ENCODE data around the gene NEUROG3. TPM values are rescaled to one million over a fixed set of nuclear protein-coding genes. Genes with fewer than 3 reads are reported as not detected.

Gene NEUROG3
- total RNA-seq, 2 experiments from 2014 or later: not detected

DNA sequence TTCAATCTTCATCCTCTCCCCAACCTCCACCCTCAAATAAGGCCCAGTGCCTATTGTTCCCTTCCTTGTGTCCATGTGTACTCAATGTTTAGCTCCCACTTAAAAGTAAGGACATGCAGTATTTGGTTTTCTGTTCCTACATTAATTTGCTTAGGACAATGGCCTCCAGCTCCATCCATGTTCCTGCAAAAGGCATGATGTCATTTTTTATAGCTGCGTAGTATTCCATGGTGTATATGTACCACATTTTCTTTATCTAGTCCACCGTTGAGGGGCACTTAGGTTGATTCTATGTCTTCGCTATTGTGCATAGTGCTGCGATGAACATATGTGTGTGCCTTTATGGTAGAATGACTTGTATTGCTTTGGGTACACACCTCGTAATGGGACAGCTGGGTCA lies 7.2 kb upstream of the NEUROG3 start:
- no peak overlapping the region for H3K4me3 Mint-ChIP-seq
- no peaks in the 10 kb centered on the region for H3K36me3 Mint-ChIP-seq
- no peaks in the 10 kb centered on the region for H3K9me3 Mint-ChIP-seq
- intact Hi-C loops (cut with micrococcal nuclease): no loop called here
- no peak for DNase-seq
- H3K4me1 Mint-ChIP-seq (ENCODE audit: low read depth): no peaks in the 10 kb centered on the region
- ChIA-PET POLR2A (no interaction called here), CTCF (interaction anchor here (1.9 kb wide), 1 partner anchor 63 kb away, joined by 4 read pairs; no protein-coding TSS in a partner anchor)
- no peak overlapping the region for H3K27ac Mint-ChIP-seq
- H3K27me3 Mint-ChIP-seq: peaks cover 41% of the 10 kb centered on the region

DNA sequence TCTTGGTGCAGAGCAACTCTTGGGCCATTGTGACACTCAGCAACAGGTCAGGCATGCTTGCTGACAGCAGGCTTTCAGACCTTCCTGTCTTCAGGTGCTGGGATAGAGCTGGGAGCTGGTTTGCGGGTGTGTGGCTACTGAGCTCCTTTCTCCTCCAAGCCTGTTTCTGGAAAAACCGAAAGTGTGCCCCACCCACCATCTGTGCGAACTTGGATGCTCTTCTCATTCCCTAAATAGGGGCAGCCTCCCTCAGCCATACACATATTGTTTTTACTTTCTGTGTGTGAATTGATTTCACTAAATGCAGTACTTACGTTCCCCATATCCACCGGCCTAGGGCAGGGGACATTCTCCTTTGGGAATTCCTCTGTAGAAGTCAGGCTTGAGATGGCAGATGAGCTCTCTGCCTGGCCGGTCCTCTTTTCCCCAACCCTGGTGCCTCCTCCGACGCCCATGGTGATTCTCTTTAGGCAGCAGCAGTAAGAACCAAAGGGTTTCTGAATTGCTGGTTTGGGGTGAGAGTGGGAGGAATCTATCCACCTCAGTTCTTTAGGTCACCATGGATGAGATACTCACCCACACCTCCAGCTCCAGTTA lies 6.3 kb upstream of the NEUROG3 start:
- Mint-ChIP-seq H3K27me3 (peaks cover 48% of the 10 kb centered on the region), H3K36me3 (no peaks in the 10 kb centered on the region), H3K9me3 (no peaks in the 10 kb centered on the region), H3K27ac (no peak overlapping the region), H3K4me1 (ENCODE audit: low read depth) (peaks cover 4% of the 10 kb centered on the region), H3K4me3 (no peak overlapping the region)
- no peak for DNase-seq
- ChIA-PET POLR2A (no interaction called here), CTCF (interaction anchor here (1.9 kb wide), 1 partner anchor 64 kb away, joined by 4 read pairs; no protein-coding TSS in a partner anchor)
- intact Hi-C loops (cut with micrococcal nuclease): no loop called here

GRCh38 chr10:69578508-69578991 lies 5.3 kb upstream of the NEUROG3 start:
- no peaks in the 10 kb centered on the region for H3K36me3 Mint-ChIP-seq
- H3K27me3 Mint-ChIP-seq: peaks cover 58% of the 10 kb centered on the region
- no peak overlapping the region for H3K4me3 Mint-ChIP-seq
- no peak overlapping the region for H3K27ac Mint-ChIP-seq
- DNase-seq: no peak
- peaks cover 13% of the 10 kb centered on the region for H3K4me1 Mint-ChIP-seq (ENCODE audit: low read depth)
- ChIA-PET POLR2A (no interaction called here), CTCF (no interaction called here)
- H3K9me3 Mint-ChIP-seq: no peaks in the 10 kb centered on the region
- intact Hi-C loops (cut with micrococcal nuclease): no loop called here

- Mint-ChIP-seq H3K4me3 (no peak overlapping the region), H3K4me1 (ENCODE audit: low read depth) (peaks cover 18% of the 10 kb centered on the region), H3K27ac (no peak overlapping the region), H3K36me3 (no peaks in the 10 kb centered on the region), H3K9me3 (no peaks in the 10 kb centered on the region), H3K27me3 (peaks cover 64% of the 10 kb centered on the region)
- CTCF ChIA-PET: no interaction called here
- intact Hi-C loops (cut with micrococcal nuclease): no loop called here
- DNase-seq: no peak
- POLR2A ChIA-PET: no interaction called here
Measured at GRCh38 chr10:69577268-69578232, 4.3 kb upstream of the NEUROG3 start.

DNA sequence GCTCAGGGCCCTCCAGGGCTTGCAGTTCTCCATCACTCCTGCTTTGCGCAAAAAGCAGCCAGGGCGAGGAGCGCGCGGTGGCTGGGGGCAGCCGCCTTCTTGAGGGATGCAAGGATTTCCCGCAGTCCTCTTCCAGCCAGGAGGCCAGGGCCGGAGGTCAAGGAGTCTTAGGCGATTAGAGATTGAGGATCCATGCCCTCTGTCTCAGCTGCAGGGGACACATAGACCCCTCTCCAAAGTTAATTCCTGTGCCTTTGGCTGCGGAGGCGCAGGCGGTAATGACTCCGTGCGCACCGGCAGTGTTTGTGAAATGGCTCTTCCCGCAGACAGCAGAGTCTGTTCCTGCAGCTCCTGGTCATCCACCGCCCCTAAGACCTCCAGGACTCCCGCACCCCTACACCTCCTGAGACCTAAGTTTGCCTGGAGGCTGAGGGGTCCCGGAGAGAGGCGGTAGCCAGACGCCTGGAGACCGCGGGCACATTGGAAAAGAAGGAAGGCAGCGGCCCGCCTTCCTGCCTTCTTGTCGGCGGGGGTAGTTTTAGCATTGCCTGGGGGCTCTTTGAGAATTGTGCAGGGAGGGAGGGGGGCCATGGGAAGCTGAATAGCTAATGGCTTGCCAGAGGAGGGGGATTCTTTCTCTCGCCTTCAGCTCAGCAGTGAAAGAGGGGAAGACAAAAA lies 3.3 kb upstream of the NEUROG3 start:
- ChIA-PET POLR2A (no interaction called here), CTCF (no interaction called here)
- H3K4me1 Mint-ChIP-seq (ENCODE audit: low read depth): peaks cover 21% of the 10 kb centered on the region
- H3K27me3 Mint-ChIP-seq: peaks cover 70% of the 10 kb centered on the region
- no peak overlapping the region for H3K27ac Mint-ChIP-seq
- intact Hi-C loops (cut with micrococcal nuclease): no loop called here
- no peak for DNase-seq
- H3K9me3 Mint-ChIP-seq: no peaks in the 10 kb centered on the region
- no peak overlapping the region for H3K4me3 Mint-ChIP-seq
- no peaks in the 10 kb centered on the region for H3K36me3 Mint-ChIP-seq

- POLR2A ChIA-PET: no interaction called here
- no peak overlapping the region for H3K4me3 Mint-ChIP-seq
- intact Hi-C loops (cut with micrococcal nuclease): no loop called here
Measured at GRCh38 chr10:69575164-69575722, 2.0 kb upstream of the NEUROG3 start.

DNA sequence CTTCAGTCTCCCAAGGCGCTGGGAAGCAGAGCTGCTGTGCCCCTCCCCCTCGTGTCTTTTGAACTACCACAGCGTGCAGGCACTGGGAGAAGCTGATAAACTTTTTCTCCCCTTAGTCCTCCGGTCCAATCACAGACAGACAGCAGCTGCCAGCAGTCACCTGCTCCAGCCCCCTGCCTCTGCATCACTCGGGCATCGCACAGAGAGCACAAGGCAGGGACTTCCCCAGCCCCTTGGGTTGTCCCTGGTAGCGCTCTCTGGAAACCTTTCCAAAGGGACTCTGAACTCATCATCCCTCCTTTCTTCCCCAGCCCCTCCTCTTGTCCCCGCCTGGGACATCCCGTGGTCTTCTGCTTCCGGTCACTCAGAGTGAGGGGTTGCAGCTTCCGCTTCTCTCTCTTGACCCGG lies 1.4 kb upstream of the NEUROG3 start:
- ChIA-PET POLR2A (no interaction called here), CTCF (interaction anchor here (0.9 kb wide), 1 partner anchor 55 kb away, joined by 3 read pairs; no protein-coding TSS in a partner anchor)
- Mint-ChIP-seq H3K4me1 (ENCODE audit: low read depth) (peaks cover 21% of the 10 kb centered on the region), H3K27me3 (peaks cover 74% of the 10 kb centered on the region), H3K4me3 (no peak overlapping the region), H3K36me3 (no peaks in the 10 kb centered on the region), H3K9me3 (no peaks in the 10 kb centered on the region), H3K27ac (no peak overlapping the region)
- no peak for DNase-seq
- intact Hi-C loops (cut with micrococcal nuclease): no loop called here

More at GRCh38 chr10:69575164-69575722, 2.0 kb upstream of the NEUROG3 start:
- Mint-ChIP-seq H3K36me3 (no peaks in the 10 kb centered on the region), H3K4me1 (ENCODE audit: low read depth) (peaks cover 21% of the 10 kb centered on the region), H3K27me3 (peaks cover 74% of the 10 kb centered on the region), H3K27ac (no peak overlapping the region), H3K9me3 (no peaks in the 10 kb centered on the region)
- CTCF ChIA-PET: interaction anchor here (0.7 kb wide), 1 partner anchor 322 kb away, joined by 3 read pairs; no protein-coding TSS in a partner anchor
- DNase-seq: no peak

DNA sequence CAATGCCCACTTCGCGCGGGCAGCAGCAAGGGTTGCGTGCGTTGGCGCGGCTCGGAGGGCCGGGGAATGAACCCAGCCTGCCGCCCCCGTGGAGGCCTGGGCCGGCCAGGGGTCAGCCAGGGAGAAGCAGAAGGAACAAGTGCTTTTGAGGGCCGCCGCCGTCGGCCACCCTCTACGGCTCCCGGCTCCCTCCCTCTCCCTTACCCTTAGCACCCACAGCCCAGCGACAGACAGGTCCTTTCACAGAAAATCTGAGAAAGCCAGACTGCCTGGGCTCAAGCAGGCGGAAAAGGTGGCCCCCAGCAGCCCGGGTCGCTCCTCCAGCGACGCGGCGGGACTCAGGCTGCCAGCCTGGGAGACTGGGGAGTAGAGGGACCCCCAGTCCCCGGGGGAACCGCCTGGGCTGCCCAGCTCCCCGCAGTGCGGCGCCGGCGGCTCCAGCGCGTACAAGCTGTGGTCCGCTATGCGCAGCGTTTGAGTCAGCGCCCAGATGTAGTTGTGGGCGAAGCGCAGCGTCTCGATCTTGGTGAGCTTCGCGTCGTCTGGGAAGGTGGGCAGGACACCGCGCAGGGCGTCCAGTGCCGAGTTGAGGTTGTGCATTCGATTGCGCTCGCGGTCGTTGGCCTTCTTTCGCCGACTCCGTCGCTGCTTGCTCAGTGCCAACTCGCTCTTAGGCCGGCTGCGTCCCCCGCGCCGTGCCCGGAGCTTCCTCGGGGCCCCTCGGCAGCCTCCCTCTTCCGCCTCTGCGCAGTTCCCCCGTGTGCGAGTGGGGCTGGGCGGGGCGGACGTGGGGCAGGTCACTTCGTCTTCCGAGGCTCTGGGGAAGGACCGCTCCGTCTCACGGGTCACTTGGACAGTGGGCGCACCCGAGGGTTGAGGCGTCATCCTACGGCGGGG lies 815 bp downstream of the NEUROG3 start:
- no peak overlapping the region for H3K27ac Mint-ChIP-seq
- no peaks in the 10 kb centered on the region for H3K36me3 Mint-ChIP-seq
- peak overlapping the region; percentile 61 for H3K4me3 Mint-ChIP-seq
- intact Hi-C loops (cut with micrococcal nuclease): no loop called here
- no peaks in the 10 kb centered on the region for H3K9me3 Mint-ChIP-seq
- peaks cover 78% of the 10 kb centered on the region for H3K27me3 Mint-ChIP-seq
- POLR2A ChIA-PET: no interaction called here
- CTCF ChIA-PET: interaction anchor here (1.0 to 1.8 kb wide), 2 partner anchors 57 kb away, joined by 3 to 10 read pairs; no protein-coding TSS in a partner anchor
- peaks cover 21% of the 10 kb centered on the region for H3K4me1 Mint-ChIP-seq (ENCODE audit: low read depth)
- DNase-seq: peak; percentile 50

GRCh38 chr10:69571618-69572158 lies 1.5 kb downstream of the NEUROG3 start:
- Mint-ChIP-seq H3K27ac (no peak overlapping the region), H3K27me3 (peaks cover 77% of the 10 kb centered on the region), H3K4me1 (ENCODE audit: low read depth) (peaks cover 21% of the 10 kb centered on the region), H3K36me3 (no peaks in the 10 kb centered on the region), H3K9me3 (no peaks in the 10 kb centered on the region), H3K4me3 (no peak overlapping the region)
- ChIA-PET CTCF (interaction anchor here (1.8 kb wide), 1 partner anchor 57 kb away, joined by 10 read pairs; no protein-coding TSS in a partner anchor), POLR2A (no interaction called here)
- no peak for DNase-seq
- intact Hi-C loops (cut with micrococcal nuclease): no loop called here

- CTCF ChIA-PET: no interaction called here
- no peak overlapping the region for H3K4me3 Mint-ChIP-seq
Measured at GRCh38 chr10:69570050-69570816, 3.0 kb downstream of the NEUROG3 start.

More at GRCh38 chr10:69570050-69570816, 3.0 kb downstream of the NEUROG3 start:
- Mint-ChIP-seq H3K27ac (no peak overlapping the region), H3K27me3 (peaks cover 77% of the 10 kb centered on the region), H3K36me3 (no peaks in the 10 kb centered on the region), H3K4me1 (ENCODE audit: low read depth) (peaks cover 21% of the 10 kb centered on the region), H3K9me3 (no peaks in the 10 kb centered on the region)
- intact Hi-C loops (cut with micrococcal nuclease): no loop called here
- DNase-seq: no peak
- POLR2A ChIA-PET: no interaction called here

Measured in activated CD4-positive, alpha-beta memory T cell treated with anti-CD3 and anti-CD28 coated beads for 36 hours (primary cell).